PC-9 (cell line): ENCODE results near the gene GATA3.

Source experiments
- EZH2 ChIP-seq: fragments of 200-600 bp; sonication (generic); IDR thresholded peaks from 2 replicates; pipeline ENCODE4 v1.8.0; 2017; ENCODE audit warnings: antibody characterized with exemption, low read depth
- TF ChIP-seq, protein P1 (sequence below): fragments of 200-600 bp; sonication (generic); conservative IDR thresholded peaks from 2 replicates; pipeline ENCODE4 v1.6.1; 2017; ENCODE audit warnings: mixed run types, antibody characterized with exemption, mild to moderate bottlenecking, moderate library complexity

DNA sequence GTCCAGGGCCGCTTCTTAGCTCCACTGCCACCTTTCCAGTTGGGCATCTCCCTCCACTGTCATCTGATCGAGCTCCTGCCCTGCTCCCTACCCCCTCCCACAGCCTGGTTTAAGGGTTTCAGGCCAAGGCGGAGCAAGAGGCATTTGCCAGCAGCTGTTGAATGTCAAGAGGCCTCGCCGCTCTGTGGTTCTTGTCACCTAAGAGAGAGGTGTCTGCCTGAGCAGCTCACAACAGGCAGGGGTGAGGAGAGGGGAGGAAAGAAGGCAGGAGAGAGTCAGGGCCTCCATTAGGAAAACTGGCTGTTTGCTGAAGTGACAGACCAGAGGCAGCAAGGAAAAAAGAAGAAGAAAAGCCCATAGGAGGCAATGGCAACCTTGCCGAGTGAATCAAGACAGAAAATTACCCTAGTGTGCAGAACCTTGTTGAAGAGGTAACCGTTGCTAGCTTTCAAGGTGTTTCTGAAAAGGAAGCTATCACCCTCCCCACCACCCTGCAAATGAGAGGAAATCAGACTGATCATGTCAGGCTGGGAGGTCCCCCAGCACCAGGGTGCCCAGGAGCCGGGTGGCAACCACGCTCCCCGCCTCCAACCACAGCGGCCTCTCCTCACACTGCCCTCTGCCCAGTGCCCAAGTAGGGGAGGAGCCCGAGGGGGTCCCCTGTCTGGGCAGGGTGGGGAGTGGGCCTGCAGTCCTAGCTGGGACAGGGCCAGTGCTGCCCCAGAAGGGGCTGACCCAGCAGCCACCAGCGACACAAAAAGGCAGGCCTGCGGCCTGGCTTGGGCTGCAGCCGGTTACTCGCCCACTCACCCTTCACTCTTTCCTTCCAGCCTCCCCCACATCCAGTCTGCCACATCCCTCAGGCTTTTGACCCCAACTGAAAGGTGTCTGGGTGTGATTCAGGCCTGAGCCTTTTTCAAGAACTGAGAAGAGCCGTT is 7.1 kb downstream of the GATA3 start:
- no peak for TF ChIP-seq EZH2
- TF ChIP-seq, protein P1, sequence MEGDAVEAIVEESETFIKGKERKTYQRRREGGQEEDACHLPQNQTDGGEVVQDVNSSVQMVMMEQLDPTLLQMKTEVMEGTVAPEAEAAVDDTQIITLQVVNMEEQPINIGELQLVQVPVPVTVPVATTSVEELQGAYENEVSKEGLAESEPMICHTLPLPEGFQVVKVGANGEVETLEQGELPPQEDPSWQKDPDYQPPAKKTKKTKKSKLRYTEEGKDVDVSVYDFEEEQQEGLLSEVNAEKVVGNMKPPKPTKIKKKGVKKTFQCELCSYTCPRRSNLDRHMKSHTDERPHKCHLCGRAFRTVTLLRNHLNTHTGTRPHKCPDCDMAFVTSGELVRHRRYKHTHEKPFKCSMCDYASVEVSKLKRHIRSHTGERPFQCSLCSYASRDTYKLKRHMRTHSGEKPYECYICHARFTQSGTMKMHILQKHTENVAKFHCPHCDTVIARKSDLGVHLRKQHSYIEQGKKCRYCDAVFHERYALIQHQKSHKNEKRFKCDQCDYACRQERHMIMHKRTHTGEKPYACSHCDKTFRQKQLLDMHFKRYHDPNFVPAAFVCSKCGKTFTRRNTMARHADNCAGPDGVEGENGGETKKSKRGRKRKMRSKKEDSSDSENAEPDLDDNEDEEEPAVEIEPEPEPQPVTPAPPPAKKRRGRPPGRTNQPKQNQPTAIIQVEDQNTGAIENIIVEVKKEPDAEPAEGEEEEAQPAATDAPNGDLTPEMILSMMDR, result no peak
